ENCODE results near the gene HECTD1.
"Not testable (repeated sequence)": the region's sequence is repeated elsewhere in the genome, so short reads cannot be mapped to it uniquely, and the experiment has no call there.

HECTD1 gene

GRCh38 chr14:31139301-31139847 lies 68.2 kb downstream of the HECTD1 start:
- no peak for DNase-seq

DNA sequence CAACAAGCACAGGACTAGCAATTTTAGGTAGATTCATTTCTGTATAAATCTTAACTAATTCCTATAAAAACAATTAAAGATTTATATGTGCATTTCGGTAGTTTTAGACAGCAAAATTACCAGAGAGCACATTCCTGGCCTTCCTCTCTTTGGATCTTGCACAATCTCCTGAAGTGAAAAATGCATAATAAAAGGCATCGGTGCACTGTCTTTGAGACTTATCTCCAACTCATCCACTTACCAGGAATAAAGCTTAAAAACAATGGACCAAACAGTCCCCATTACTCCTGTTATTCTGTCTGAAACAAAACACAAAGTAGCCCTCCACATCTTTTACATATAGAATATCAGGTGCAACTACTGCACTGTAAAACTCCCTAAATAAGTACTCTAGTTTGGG lies 69.3 kb downstream of the HECTD1 start:
- no peak for DNase-seq

DNA sequence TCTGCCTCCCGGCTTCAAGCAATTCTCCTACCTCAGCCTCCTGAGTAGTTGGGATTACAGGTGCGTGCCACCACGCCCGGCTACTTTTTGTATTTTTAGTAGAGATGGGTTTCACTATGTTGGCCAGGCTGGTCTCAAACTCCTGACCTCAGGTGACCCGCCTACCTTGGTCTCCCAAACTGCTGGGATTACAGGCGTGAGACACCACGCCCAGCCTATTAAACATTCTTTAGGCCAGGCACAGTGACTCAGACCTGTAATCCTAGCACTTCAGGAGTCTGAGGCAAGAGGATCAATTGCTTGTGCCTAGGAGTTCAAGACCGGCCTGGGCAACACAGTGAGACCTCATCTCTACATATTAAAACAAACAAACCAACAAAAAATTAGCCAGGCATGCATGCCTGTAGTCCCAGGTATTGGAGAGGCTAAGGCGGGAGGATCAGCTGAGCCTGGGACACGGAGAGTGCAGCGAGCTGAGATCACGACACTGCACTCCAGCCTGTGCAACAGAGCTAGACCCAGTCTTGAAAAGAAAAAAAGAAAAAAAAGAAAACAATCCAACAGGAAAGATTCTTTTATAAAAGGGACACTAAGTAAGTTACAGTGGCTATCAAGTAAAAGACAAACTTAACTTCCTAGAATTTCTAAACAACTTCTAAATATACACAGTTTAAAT lies 70.2 kb downstream of the HECTD1 start:
- no peak for DNase-seq

DNA sequence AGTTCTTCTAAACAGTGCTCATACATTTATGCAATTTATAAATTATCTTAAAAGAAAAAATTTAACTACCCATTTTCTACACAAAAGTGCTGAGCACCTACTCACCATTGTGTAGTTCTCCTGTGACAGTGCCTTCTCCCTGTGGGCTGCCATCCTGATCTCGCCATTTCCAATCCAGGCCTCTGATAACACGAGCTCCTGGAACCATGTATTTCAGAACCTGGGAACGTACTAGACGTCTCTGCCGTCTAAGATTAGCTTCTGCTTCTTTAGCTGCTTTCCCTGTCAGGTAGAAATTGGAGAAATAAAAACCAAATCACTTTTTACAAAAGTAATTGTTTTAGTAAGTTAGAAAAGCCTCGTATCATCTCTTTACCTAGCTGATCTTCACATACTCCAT lies 74.5 kb downstream of the HECTD1 start:
- no peak for DNase-seq

DNA sequence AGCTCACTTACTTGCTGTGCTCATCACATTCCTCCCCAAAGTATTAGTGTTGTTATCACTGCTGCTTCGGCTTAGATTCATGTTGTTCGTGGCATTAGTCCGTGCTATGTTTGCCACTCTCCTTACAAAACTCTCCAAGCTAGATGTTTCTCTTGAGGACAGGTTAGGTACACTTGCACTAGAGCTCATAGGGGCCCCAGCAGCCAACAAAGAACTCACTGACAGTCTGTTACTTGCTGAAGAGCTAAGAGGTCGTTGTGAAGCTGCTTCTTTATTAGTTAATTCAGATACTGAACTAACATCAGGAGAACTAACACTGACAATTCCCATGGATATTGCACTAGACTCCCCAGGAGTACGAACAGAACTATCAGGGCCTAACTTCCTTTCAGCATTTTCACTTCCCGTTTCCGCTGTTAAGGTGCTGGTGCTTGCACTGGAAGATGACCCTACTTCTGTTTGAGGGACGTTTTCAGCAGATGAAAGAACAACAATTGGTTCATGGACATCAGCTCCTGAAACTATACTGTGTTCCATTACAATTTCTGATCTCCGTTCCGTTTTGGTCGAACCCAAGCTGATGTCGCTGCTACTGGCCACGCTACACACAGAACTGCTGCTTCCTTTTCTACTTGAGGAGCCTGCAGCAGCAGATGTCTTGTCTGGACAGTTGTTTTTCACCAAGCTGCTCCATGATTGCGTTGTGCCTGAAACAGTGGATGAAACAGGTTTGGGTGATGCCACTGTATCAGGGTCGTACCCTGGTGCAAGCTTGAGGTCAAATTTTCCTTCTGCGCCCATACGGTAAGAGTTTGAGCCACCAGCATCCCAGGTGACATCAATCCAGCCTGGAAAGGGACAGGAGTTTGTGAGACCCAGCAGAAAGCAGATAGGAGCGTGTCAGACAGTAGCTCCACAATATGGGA lies 78.7 kb downstream of the HECTD1 start:
- DNase-seq = no peak

GRCh38 chr14:31127690-31128089 lies 79.9 kb downstream of the HECTD1 start:
- DNase-seq = no peak

- DNase-seq = no peak
These were observed 80.9 kb downstream of the HECTD1 start for GRCh38 chr14:31126680-31127079.

DNA sequence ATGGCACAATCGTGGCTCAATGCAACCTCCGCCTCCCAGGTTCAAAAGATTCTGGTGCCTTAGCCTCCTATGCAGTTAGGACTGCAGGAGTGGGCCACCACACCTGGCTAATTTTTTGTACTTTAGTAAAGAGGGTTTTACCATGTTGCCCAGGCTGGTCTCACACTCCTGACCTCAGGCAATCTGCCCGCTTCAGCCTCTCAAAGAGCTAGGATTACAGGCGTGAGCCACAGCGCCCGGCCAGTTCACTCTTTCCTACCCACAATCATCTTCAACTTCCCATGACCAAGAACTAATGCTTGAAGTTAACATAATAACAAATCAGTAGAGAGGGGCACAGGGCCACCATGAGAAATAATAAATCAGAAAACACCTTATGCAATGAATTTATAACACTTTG lies 82.4 kb downstream of the HECTD1 start:
- DNase-seq = no peak

DNA sequence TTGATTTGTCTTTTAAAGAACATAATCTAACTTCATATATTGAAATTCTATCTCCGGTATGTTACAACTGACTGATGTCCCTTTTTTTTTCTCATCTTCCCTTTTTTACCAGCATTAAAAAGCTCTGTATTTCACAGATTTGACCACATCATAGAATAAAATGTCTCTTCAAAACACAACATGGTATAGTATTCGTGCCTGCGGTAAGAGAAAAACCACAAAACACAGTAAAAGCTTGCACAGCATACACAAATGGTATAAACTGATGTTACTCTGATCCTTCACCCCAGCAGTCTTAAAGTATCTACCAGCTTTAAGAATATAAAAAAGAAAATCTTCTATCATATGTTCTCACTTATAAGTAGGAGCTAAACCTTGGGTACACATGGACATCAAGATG lies 83.4 kb downstream of the HECTD1 start:
- no peak for DNase-seq

GRCh38 chr14:31122921-31123320 lies 84.7 kb downstream of the HECTD1 start:
- no peak for DNase-seq

GRCh38 chr14:31122098-31122611 lies 85.4 kb downstream of the HECTD1 start:
- no peak for DNase-seq

DNA sequence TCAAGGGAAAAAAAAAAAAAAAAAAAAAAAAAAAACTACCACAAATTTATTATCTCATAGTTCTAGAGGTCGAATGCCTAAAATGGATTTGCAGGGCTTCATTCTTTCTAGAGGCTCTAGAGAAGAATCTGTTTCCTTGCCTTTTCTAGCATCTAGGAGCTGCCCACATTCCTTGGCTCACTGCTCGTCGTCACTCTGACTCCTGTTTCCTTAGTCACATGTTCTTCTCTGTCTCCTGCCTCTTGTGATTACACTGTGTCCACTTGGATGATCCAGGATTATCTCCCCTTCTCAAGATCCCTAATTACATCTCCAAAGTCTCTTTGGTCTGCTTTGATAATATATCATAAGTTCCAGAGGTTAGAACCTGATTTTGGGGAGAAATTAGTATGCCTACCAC lies 88.7 kb downstream of the HECTD1 start:
- no peak for DNase-seq

- no peak for DNase-seq
These were observed 93.8 kb downstream of the HECTD1 start for GRCh38 chr14:31113794-31114193.

DNA sequence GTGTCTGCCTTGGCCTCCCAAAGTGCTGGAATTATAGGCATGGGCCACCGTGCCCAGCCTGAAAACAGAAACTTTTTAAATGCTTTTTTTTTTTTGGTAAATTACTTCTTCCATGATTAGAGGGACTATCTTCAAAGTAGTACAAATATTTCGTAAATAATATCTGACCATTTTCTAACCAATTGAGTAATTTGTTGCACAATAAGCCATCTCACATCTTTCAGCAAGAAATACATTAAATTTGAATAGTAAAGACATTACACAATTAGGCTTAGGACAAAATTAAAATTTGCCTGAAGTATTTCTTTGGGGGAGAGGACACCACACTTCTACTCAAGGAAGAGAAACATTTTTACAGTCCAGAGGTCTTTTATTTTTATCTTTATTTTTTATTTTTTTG lies 96.7 kb downstream of the HECTD1 start:
- no peak for DNase-seq

GRCh38 chr14:31109257-31109656 lies 98.3 kb downstream of the HECTD1 start:
- no peak for DNase-seq

DNA sequence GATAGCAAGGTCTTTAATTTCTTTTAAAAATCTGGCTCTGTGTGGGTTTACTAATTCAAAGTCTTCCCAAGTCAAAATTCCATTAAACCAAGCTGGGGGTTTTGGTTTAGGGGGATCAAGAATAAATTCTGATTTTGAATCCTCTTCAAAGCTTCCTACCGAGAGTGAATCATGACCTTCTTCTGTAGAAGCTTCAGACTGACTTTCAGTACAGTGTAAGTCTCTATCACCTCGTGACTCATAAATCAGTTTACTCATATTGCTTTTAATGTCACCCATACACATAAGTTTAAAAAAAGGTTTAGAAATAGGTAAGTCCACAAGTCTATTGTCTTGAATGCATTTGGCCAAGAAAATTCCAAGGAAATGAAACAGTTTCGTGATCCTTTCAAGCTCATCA lies 100.8 kb downstream of the HECTD1 start:
- no peak for DNase-seq

- DNase-seq = no peak
These were observed 110.5 kb downstream of the HECTD1 start for GRCh38 chr14:31097081-31097480.

DNA sequence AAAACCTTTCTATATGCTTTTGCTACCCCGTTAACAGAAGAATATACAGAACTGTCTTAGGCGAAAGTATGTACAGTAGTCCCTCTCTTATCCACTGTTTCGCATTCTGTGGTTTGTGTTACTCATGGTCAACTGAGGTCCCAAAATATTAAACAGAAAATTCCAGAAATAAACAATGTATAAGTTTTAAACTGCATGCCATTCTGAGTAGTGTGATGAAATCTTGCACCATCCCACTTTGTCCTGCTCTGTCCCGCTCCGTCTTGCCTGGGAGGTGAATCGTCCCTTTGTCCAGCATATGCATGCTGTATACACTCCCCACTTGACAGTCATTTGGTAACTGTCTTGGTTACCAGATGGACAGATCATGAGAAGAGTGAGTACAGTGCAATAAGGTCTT lies 111.3 kb downstream of the HECTD1 start:
- no peak for DNase-seq

GRCh38 chr14:31095817-31096216 lies 111.8 kb downstream of the HECTD1 start:
- DNase-seq = not testable (repeated sequence)

DNA sequence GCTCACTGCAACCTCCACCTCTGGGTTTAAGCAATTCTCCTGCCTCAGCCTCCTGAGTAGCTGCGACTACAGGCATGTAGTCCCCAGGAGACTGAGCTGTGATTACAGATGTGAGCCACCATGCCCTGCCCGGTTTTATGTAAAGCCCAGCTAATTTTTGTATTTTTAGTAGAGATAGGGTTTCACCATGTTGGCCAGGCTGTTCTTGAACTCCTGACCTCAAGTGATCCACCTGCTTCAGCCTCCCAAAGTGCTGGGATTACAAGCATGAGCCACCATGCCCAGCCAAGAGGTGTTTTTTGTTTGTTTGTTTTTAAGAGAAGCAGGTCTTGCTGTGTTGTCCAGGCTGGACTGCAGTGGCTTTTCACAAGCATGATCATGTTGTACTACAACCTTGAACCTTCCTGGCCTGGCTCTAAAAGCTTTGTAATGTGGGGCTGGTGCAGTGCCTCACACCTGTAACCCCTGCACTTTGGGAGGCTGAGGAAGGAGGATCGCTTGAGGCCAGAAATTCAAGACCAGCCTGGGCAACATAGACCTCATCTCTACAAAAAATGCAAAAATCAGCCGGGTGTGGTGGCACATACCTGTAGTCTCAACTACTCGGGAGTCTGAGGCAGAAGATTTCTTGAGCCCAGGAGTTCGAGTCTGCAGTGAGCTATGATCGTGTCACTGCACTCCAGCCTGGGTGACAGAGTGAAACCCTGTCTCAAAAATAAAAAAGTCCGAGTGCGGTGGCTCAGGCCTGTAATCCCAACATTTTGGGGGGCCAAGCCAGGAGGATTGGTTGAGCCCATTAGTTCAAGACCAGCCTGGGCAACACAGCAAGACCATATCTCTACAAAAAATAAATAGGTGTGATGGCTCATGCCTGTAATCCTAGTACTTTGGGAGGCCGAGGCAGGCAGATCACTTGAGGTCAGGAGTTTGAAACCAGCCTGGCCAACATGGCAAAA lies 113.4 kb downstream of the HECTD1 start:
- not testable (repeated sequence) for DNase-seq

DNA sequence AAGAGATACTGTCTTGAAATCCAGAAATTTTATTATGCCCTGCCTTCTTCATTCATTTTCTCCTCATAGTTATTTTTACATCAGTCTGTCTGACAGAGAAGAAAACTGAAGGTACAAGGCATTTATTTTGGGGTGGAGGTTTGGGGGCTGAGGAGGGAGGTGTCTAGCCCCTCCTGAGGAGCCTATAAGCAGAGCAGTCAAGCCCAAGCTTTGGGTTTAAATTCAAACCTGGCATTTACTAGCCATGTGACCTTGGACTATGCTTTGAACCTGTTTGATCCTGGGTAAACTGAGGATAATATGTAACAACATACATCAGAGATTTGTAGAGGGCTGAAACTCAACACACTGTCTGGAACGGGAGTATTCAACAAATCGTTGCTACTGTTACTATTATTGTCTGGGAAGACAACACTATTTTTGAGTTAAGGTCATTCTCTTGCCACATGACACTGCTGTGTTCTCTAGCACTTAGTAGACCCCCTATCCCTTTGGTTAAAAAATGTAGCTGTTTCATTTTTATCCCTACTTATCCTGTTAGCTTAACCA lies 115.4 kb downstream of the HECTD1 start:
- DNase-seq = no peak

Measured in right forelimb (tissue), 1 donor.